Sigmoid colon (tissue), 4 donors: Measurements from ENCODE around the gene SLC34A3.

Source experiments
- EP300 ChIP-seq, 4 donors: sonication (generic); formaldehyde crosslinking; IDR thresholded peaks; one replicate each; pipeline ENCODE4 v1.6.1; 2017; ENCODE audit warnings: antibody characterized with exemption in 4 of 4
- TF ChIP-seq, protein P1 (sequence below), 4 experiments: fragments of 450-650 bp in 3 of 4; fragments of 200-600 bp in 1 of 4; IDR thresholded peaks; one replicate each; pipeline ENCODE4 v1.5.1; 2016 to 2019; ENCODE audit warnings: antibody characterized with exemption in 4 of 4, mild to moderate bottlenecking in 3 of 4, moderate library complexity in 2 of 4

GRCh38 chr9:137205126-137206069 is 25.3 kb upstream of the SLC34A3 start, which contains the start of the genes NDOR1 and TMEM203:
- no peak for TF ChIP-seq EP300 (IDR thresholded peaks at IDR 0.05)
- TF ChIP-seq, protein P1, sequence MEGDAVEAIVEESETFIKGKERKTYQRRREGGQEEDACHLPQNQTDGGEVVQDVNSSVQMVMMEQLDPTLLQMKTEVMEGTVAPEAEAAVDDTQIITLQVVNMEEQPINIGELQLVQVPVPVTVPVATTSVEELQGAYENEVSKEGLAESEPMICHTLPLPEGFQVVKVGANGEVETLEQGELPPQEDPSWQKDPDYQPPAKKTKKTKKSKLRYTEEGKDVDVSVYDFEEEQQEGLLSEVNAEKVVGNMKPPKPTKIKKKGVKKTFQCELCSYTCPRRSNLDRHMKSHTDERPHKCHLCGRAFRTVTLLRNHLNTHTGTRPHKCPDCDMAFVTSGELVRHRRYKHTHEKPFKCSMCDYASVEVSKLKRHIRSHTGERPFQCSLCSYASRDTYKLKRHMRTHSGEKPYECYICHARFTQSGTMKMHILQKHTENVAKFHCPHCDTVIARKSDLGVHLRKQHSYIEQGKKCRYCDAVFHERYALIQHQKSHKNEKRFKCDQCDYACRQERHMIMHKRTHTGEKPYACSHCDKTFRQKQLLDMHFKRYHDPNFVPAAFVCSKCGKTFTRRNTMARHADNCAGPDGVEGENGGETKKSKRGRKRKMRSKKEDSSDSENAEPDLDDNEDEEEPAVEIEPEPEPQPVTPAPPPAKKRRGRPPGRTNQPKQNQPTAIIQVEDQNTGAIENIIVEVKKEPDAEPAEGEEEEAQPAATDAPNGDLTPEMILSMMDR (IDR thresholded peaks at IDR 0.05), result no peak
